Keratinocyte (primary cell): ENCODE results near the gene ERBB3.

Experiments used
- EZH2 ChIP-seq: IDR thresholded peaks from one replicate; pipeline ENCODE4 v1.6.1; 2012; ENCODE audit warnings: inconsistent platforms, mild to moderate bottlenecking, low read length, moderate library complexity
- TF ChIP-seq, protein P1 (sequence below), 3 experiments: IDR thresholded peaks in 1 of 3; conservative IDR thresholded peaks in 1 of 3; optimal IDR thresholded peaks in 1 of 3; 2 replicates in 2 of 3; 3 replicates in 1 of 3; pipeline versions ENCODE3 to v1.5.1; 2011; ENCODE audit warnings: low read length in 3 of 3, mild to moderate bottlenecking in 3 of 3, moderate library complexity in 2 of 3, control low read depth in 1 of 3, inconsistent platforms in 1 of 3; ENCODE audit not compliant: insufficient read depth in 2 of 3; ENCODE audit errors: extremely low read depth in 1 of 3

- TF ChIP-seq, protein P1, sequence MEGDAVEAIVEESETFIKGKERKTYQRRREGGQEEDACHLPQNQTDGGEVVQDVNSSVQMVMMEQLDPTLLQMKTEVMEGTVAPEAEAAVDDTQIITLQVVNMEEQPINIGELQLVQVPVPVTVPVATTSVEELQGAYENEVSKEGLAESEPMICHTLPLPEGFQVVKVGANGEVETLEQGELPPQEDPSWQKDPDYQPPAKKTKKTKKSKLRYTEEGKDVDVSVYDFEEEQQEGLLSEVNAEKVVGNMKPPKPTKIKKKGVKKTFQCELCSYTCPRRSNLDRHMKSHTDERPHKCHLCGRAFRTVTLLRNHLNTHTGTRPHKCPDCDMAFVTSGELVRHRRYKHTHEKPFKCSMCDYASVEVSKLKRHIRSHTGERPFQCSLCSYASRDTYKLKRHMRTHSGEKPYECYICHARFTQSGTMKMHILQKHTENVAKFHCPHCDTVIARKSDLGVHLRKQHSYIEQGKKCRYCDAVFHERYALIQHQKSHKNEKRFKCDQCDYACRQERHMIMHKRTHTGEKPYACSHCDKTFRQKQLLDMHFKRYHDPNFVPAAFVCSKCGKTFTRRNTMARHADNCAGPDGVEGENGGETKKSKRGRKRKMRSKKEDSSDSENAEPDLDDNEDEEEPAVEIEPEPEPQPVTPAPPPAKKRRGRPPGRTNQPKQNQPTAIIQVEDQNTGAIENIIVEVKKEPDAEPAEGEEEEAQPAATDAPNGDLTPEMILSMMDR (optimal IDR thresholded peaks at IDR 0.05 in 1 of 3, IDR thresholded peaks at IDR 0.05 in 1 of 3, conservative IDR thresholded peaks at IDR 0.05 in 1 of 3; ENCODE audit: extremely low read depth in 1 of 3, insufficient read depth in 2 of 3, low read length in 3 of 3), result no peak
- no peak for TF ChIP-seq EZH2
Observed at GRCh38 chr12:56124133-56124532, 44.2 kb downstream of the ERBB3 start.
